ENCODE data around the gene MBD5.
A peak's percentile ranks its signal among the peaks of the same experiment; 100 is the strongest.

MBD5 gene

GRCh38 chr2:148475626-148476025, 454.7 kb downstream of the MBD5 start:
- POLR2A ChIA-PET, result no interaction called here
- DNase-seq (ENCODE audit: extremely low spot score), result no peak
- TF ChIP-seq SP1 (IDR thresholded peaks at IDR 0.05) (no peak), FOXM1 (IDR thresholded peaks at IDR 0.05; ENCODE audit: borderline replicate concordance) (no peak), NFRKB (IDR thresholded peaks at IDR 0.05) (no peak), LEF1 (IDR thresholded peaks at IDR 0.05; ENCODE audit: borderline replicate concordance) (no peak), TARDBP (IDR thresholded peaks at IDR 0.05) (no peak), CTBP1 (IDR thresholded peaks at IDR 0.05; ENCODE audit: borderline replicate concordance) (no peak), BHLHE40 (IDR thresholded peaks at IDR 0.05; ENCODE audit: borderline replicate concordance) (no peak), FOXA1 (IDR thresholded peaks at IDR 0.05) (no peak), ELF4 (IDR thresholded peaks at IDR 0.05) (no peak), FOXK2 (IDR thresholded peaks at IDR 0.05) (no peak), PKNOX1 (IDR thresholded peaks at IDR 0.05) (no peak), ZNF384 (IDR thresholded peaks at IDR 0.05) (no peak), ARNT (IDR thresholded peaks at IDR 0.05) (no peak), SUZ12 (IDR thresholded peaks at IDR 0.05) (no peak), HDGF (IDR thresholded peaks at IDR 0.05; ENCODE audit: borderline replicate concordance) (no peak), L3MBTL2 (conservative IDR thresholded peaks at IDR 0.05) (no peak)
- CTCF ChIA-PET, result no interaction called here

GRCh38 chr2:148479398-148479797, 458.5 kb downstream of the MBD5 start:
- DNase-seq (ENCODE audit: extremely low spot score), result no peak
- POLR2A ChIA-PET, result no interaction called here
- TF ChIP-seq FOXA1 (IDR thresholded peaks at IDR 0.05), result no peak
- TF ChIP-seq ARNT (IDR thresholded peaks at IDR 0.05), result no peak
- no peak for TF ChIP-seq LEF1 (IDR thresholded peaks at IDR 0.05; ENCODE audit: borderline replicate concordance)
- no peak for TF ChIP-seq SUZ12 (IDR thresholded peaks at IDR 0.05)
- TF ChIP-seq TARDBP (IDR thresholded peaks at IDR 0.05), result no peak
- TF ChIP-seq SP1 (IDR thresholded peaks at IDR 0.05), result no peak
- no peak for TF ChIP-seq ELF4 (IDR thresholded peaks at IDR 0.05)
- TF ChIP-seq PKNOX1 (IDR thresholded peaks at IDR 0.05), result no peak
- TF ChIP-seq L3MBTL2 (conservative IDR thresholded peaks at IDR 0.05), result no peak
- TF ChIP-seq BHLHE40 (IDR thresholded peaks at IDR 0.05; ENCODE audit: borderline replicate concordance), result no peak
- no peak for TF ChIP-seq CTBP1 (IDR thresholded peaks at IDR 0.05; ENCODE audit: borderline replicate concordance)
- no peak for TF ChIP-seq FOXK2 (IDR thresholded peaks at IDR 0.05)
- no peak for TF ChIP-seq HDGF (IDR thresholded peaks at IDR 0.05; ENCODE audit: borderline replicate concordance)
- TF ChIP-seq FOXM1 (IDR thresholded peaks at IDR 0.05; ENCODE audit: borderline replicate concordance), result no peak
- TF ChIP-seq NFRKB (IDR thresholded peaks at IDR 0.05), result no peak
- TF ChIP-seq ZNF384 (IDR thresholded peaks at IDR 0.05), result no peak
- CTCF ChIA-PET, result no interaction called here

- POLR2A ChIA-PET, result no interaction called here
- CTCF ChIA-PET, result no interaction called here
- no peak for TF ChIP-seq ELF4 (IDR thresholded peaks at IDR 0.05)
- no peak for TF ChIP-seq SP1 (IDR thresholded peaks at IDR 0.05)
- no peak for TF ChIP-seq FOXA1 (IDR thresholded peaks at IDR 0.05)
- TF ChIP-seq LEF1 (IDR thresholded peaks at IDR 0.05; ENCODE audit: borderline replicate concordance), result no peak
- TF ChIP-seq PKNOX1 (IDR thresholded peaks at IDR 0.05), result 0 out of 2 replicates have a peak, but pooled peaks have one; percentile 17
- TF ChIP-seq BHLHE40 (IDR thresholded peaks at IDR 0.05; ENCODE audit: borderline replicate concordance), result no peak
- TF ChIP-seq NFRKB (IDR thresholded peaks at IDR 0.05), result no peak
- TF ChIP-seq HDGF (IDR thresholded peaks at IDR 0.05; ENCODE audit: borderline replicate concordance), result no peak
- no peak for DNase-seq (ENCODE audit: extremely low spot score)
These were observed 462.8 kb downstream of the MBD5 start for GRCh38 chr2:148483665-148484064.

GRCh38 chr2:148484066-148484465, 463.2 kb downstream of the MBD5 start:
- ChIA-PET POLR2A (no interaction called here), CTCF (no interaction called here)
- TF ChIP-seq CTBP1 (IDR thresholded peaks at IDR 0.05; ENCODE audit: borderline replicate concordance) (no peak), L3MBTL2 (conservative IDR thresholded peaks at IDR 0.05) (no peak), FOXM1 (IDR thresholded peaks at IDR 0.05; ENCODE audit: borderline replicate concordance) (no peak), PKNOX1 (IDR thresholded peaks at IDR 0.05) (no peak), SUZ12 (IDR thresholded peaks at IDR 0.05) (no peak), HDGF (IDR thresholded peaks at IDR 0.05; ENCODE audit: borderline replicate concordance) (no peak), NFRKB (IDR thresholded peaks at IDR 0.05) (no peak), FOXK2 (IDR thresholded peaks at IDR 0.05) (no peak), FOXA1 (IDR thresholded peaks at IDR 0.05) (no peak), LEF1 (IDR thresholded peaks at IDR 0.05; ENCODE audit: borderline replicate concordance) (no peak), ELF4 (IDR thresholded peaks at IDR 0.05) (no peak), TARDBP (IDR thresholded peaks at IDR 0.05) (no peak), ARNT (IDR thresholded peaks at IDR 0.05) (no peak), ZNF384 (IDR thresholded peaks at IDR 0.05) (no peak), BHLHE40 (IDR thresholded peaks at IDR 0.05; ENCODE audit: borderline replicate concordance) (no peak), SP1 (IDR thresholded peaks at IDR 0.05) (no peak)
- no peak for DNase-seq (ENCODE audit: extremely low spot score)

GRCh38 chr2:148486655-148487054, 465.8 kb downstream of the MBD5 start:
- CTCF ChIA-PET, result no interaction called here

GRCh38 chr2:148487439-148487838, 466.5 kb downstream of the MBD5 start:
- ChIA-PET CTCF (no interaction called here), POLR2A (no interaction called here)
- TF ChIP-seq PKNOX1 (IDR thresholded peaks at IDR 0.05) (no peak), HDGF (IDR thresholded peaks at IDR 0.05; ENCODE audit: borderline replicate concordance) (no peak), FOXA1 (IDR thresholded peaks at IDR 0.05) (no peak), FOXM1 (IDR thresholded peaks at IDR 0.05; ENCODE audit: borderline replicate concordance) (no peak), LEF1 (IDR thresholded peaks at IDR 0.05; ENCODE audit: borderline replicate concordance) (no peak), NFRKB (IDR thresholded peaks at IDR 0.05) (no peak), CTBP1 (IDR thresholded peaks at IDR 0.05; ENCODE audit: borderline replicate concordance) (no peak), SUZ12 (IDR thresholded peaks at IDR 0.05) (no peak), ELF4 (IDR thresholded peaks at IDR 0.05) (no peak), ZNF384 (IDR thresholded peaks at IDR 0.05) (no peak), ARNT (IDR thresholded peaks at IDR 0.05) (no peak), FOXK2 (IDR thresholded peaks at IDR 0.05) (no peak), L3MBTL2 (conservative IDR thresholded peaks at IDR 0.05) (no peak), SP1 (IDR thresholded peaks at IDR 0.05) (no peak), BHLHE40 (IDR thresholded peaks at IDR 0.05; ENCODE audit: borderline replicate concordance) (no peak)
- DNase-seq (ENCODE audit: extremely low spot score), result no peak

More at GRCh38 chr2:148486655-148487054, 465.8 kb downstream of the MBD5 start:
- no peak for DNase-seq (ENCODE audit: extremely low spot score)
- POLR2A ChIA-PET, result no interaction called here
- TF ChIP-seq L3MBTL2 (conservative IDR thresholded peaks at IDR 0.05) (no peak), NFRKB (IDR thresholded peaks at IDR 0.05) (no peak)
